Measurements from ENCODE around the gene E2F6. TPM values are rescaled to one million over a fixed set of nuclear protein-coding genes. Genes with fewer than 3 reads are reported as not detected.

E2F6 gene
- total RNA-seq, 1 experiment from 2014 or later: 14.2 TPM

- TF ChIP-seq ERG (CRISPR knock-in tag; IDR thresholded peaks at IDR 0.05): no peak
Observed at GRCh38 chr2:11396467-11397445, 69.2 kb downstream of the E2F6 start (continued).

- Mint-ChIP-seq H3K4me1 (peaks cover 21% of the 10 kb centered on the region; the same call in 1 of the 2 replicates), H3K36me3 (no peaks in the 10 kb centered on the region), H3K9me3 (no peaks in the 10 kb centered on the region), H3K27me3 (ENCODE audit: low read depth) (no peaks in the 10 kb centered on the region), H3K27ac (no peak overlapping the region), H3K4me3 (no peak overlapping the region)
- ChIA-PET CTCF (interaction anchor here (0.6 to 1.0 kb wide), 2 partner anchors 68 to 263 kb away, joined by 4 to 5 read pairs; a partner anchor contains a TSS), POLR2A (no interaction called here)
- no peak for TF ChIP-seq USF2 (CRISPR knock-in tag; IDR thresholded peaks at IDR 0.05)
- TF ChIP-seq MLX (CRISPR knock-in tag; IDR thresholded peaks at IDR 0.05): no peak
- TF ChIP-seq JUN (CRISPR knock-in tag; IDR thresholded peaks at IDR 0.05): no peak
- no peak for TF ChIP-seq ZBTB43 (CRISPR knock-in tag; IDR thresholded peaks at IDR 0.05)
- no peak for TF ChIP-seq ERG (CRISPR knock-in tag; IDR thresholded peaks at IDR 0.05)
- ATAC-seq: no peak
- DNase-seq (ENCODE audit: low spot score): no peak
Observed at GRCh38 chr2:11396021-11396420, 69.9 kb downstream of the E2F6 start.

DNA sequence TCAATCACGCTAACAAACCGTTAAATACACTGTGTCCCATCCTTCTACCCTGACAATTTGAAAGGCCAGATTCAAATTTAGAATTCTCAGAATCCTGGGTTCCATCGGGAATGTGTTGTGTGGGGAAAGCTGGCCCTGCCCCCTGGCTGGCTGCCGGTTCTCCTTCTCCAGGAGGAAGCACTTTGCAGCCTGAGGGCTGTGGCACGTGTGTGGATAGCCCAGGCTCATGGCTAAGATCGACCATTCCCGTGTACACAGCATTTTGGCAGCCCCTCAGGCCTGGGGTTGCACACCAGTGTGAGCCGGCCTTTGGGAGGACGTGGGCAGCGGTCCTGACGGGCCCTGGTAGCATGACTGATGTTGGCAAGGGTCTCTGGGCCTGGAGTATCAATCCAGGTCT lies 70.6 kb downstream of the E2F6 start:
- no peak overlapping the region for H3K27ac Mint-ChIP-seq
- H3K4me3 Mint-ChIP-seq: no peak overlapping the region
- CTCF ChIA-PET: interaction anchor here (1.4 kb wide), 1 partner anchor 8 kb away, joined by 3 read pairs; no protein-coding TSS in a partner anchor
- ATAC-seq: no peak
- no peaks in the 10 kb centered on the region for H3K36me3 Mint-ChIP-seq
- H3K9me3 Mint-ChIP-seq: no peaks in the 10 kb centered on the region
- DNase-seq (ENCODE audit: low spot score): no peak
- H3K4me1 Mint-ChIP-seq: peaks cover 22% of the 10 kb centered on the region; the same call in 1 of the 2 replicates
- H3K27me3 Mint-ChIP-seq (ENCODE audit: low read depth): no peaks in the 10 kb centered on the region
- POLR2A ChIA-PET: no interaction called here
- TF ChIP-seq, protein P1, sequence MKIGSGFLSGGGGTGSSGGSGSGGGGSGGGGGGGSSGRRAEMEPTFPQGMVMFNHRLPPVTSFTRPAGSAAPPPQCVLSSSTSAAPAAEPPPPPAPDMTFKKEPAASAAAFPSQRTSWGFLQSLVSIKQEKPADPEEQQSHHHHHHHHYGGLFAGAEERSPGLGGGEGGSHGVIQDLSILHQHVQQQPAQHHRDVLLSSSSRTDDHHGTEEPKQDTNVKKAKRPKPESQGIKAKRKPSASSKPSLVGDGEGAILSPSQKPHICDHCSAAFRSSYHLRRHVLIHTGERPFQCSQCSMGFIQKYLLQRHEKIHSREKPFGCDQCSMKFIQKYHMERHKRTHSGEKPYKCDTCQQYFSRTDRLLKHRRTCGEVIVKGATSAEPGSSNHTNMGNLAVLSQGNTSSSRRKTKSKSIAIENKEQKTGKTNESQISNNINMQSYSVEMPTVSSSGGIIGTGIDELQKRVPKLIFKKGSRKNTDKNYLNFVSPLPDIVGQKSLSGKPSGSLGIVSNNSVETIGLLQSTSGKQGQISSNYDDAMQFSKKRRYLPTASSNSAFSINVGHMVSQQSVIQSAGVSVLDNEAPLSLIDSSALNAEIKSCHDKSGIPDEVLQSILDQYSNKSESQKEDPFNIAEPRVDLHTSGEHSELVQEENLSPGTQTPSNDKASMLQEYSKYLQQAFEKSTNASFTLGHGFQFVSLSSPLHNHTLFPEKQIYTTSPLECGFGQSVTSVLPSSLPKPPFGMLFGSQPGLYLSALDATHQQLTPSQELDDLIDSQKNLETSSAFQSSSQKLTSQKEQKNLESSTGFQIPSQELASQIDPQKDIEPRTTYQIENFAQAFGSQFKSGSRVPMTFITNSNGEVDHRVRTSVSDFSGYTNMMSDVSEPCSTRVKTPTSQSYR (CRISPR knock-in tag; IDR thresholded peaks at IDR 0.05): no peak
- TF ChIP-seq, protein P2, sequence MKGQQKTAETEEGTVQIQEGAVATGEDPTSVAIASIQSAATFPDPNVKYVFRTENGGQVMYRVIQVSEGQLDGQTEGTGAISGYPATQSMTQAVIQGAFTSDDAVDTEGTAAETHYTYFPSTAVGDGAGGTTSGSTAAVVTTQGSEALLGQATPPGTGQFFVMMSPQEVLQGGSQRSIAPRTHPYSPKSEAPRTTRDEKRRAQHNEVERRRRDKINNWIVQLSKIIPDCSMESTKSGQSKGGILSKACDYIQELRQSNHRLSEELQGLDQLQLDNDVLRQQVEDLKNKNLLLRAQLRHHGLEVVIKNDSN (CRISPR knock-in tag; IDR thresholded peaks at IDR 0.05): no peak
- TF ChIP-seq, protein P3, sequence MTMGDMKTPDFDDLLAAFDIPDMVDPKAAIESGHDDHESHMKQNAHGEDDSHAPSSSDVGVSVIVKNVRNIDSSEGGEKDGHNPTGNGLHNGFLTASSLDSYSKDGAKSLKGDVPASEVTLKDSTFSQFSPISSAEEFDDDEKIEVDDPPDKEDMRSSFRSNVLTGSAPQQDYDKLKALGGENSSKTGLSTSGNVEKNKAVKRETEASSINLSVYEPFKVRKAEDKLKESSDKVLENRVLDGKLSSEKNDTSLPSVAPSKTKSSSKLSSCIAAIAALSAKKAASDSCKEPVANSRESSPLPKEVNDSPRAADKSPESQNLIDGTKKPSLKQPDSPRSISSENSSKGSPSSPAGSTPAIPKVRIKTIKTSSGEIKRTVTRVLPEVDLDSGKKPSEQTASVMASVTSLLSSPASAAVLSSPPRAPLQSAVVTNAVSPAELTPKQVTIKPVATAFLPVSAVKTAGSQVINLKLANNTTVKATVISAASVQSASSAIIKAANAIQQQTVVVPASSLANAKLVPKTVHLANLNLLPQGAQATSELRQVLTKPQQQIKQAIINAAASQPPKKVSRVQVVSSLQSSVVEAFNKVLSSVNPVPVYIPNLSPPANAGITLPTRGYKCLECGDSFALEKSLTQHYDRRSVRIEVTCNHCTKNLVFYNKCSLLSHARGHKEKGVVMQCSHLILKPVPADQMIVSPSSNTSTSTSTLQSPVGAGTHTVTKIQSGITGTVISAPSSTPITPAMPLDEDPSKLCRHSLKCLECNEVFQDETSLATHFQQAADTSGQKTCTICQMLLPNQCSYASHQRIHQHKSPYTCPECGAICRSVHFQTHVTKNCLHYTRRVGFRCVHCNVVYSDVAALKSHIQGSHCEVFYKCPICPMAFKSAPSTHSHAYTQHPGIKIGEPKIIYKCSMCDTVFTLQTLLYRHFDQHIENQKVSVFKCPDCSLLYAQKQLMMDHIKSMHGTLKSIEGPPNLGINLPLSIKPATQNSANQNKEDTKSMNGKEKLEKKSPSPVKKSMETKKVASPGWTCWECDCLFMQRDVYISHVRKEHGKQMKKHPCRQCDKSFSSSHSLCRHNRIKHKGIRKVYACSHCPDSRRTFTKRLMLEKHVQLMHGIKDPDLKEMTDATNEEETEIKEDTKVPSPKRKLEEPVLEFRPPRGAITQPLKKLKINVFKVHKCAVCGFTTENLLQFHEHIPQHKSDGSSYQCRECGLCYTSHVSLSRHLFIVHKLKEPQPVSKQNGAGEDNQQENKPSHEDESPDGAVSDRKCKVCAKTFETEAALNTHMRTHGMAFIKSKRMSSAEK (CRISPR knock-in tag; IDR thresholded peaks at IDR 0.05; ENCODE audit: borderline replicate concordance): no peak
- TF ChIP-seq FOXP1 (CRISPR knock-in tag; IDR thresholded peaks at IDR 0.05; ENCODE audit: borderline replicate concordance): no peak
- no peak for TF ChIP-seq TCF7 (CRISPR knock-in tag; IDR thresholded peaks at IDR 0.05; ENCODE audit: low read depth)
- TF ChIP-seq ZNF396 (CRISPR knock-in tag; IDR thresholded peaks at IDR 0.05; ENCODE audit: borderline replicate concordance): no peak
